BLaER1 treated with 17β-estradiol and CSF1 and Interleukin-3, amounts not matched to agents 10 nM and 100 nM (cell line): ENCODE data around the gene MARCHF6.
A peak's percentile ranks its signal among the peaks of the same experiment; 100 is the strongest.

Experiments
- H3K27ac ChIP-seq, 11 experiments: shearing (Covaris generic); formaldehyde crosslinking; 2 replicates each; pipeline ENCODE4 v1.8.1; 2022
- H3K27me3 ChIP-seq, 11 experiments: shearing (Covaris generic); formaldehyde crosslinking; 2 replicates each; pipeline ENCODE4 v1.8.1; 2022
- H3K36me3 ChIP-seq, 11 experiments: shearing (Covaris generic); formaldehyde crosslinking; 2 replicates each; pipeline ENCODE4 v1.8.1; 2022
- H3K4me1 ChIP-seq, 10 experiments: shearing (Covaris generic); formaldehyde crosslinking; 2 replicates each; pipeline ENCODE4 v1.8.1; 2022
- H3K4me2 ChIP-seq, 11 experiments: shearing (Covaris generic); formaldehyde crosslinking; 2 replicates each; pipeline ENCODE4 v1.8.1; 2022
- H3K4me3 ChIP-seq, 10 experiments: shearing (Covaris generic); formaldehyde crosslinking; 2 replicates each; pipeline ENCODE4 v1.8.1; 2022
- H3K9ac ChIP-seq, 11 experiments: shearing (Covaris generic); formaldehyde crosslinking; 2 replicates each; pipeline ENCODE4 v1.8.1; 2022
- H3K9me3 ChIP-seq, 11 experiments: shearing (Covaris generic); formaldehyde crosslinking; replicated peaks in 1 of 11; 2 replicates each; pipeline ENCODE4 v1.8.1; 2022
- H4K20me1 ChIP-seq, 11 experiments: shearing (Covaris generic); formaldehyde crosslinking; 2 replicates each; pipeline ENCODE4 v1.8.1; 2022
- Cebpa-rat ChIP-seq, 11 experiments: shearing (Covaris generic); IDR thresholded peaks; 2 replicates each; pipeline ENCODE4 v1.8.1; 2022

Gene MARCHF6

DNA sequence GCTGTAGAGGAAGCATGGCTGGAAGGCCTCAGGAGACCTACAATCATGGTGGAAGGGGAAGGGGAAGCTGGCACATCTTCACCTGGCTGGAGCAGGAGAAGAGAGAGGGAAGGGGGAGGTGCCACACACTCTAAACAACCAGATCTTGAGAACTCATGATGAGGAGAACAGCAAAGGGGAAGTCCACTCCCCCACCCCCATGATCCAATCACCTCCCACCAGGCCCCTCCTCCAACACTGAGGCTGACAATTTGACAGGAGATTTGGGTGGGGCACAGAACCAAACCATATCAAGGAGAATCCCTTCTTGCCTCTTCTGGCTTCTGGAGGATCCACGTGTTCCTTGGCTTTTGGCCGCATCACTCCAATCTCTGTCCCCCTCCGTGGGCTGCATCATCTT is 32.7 kb upstream of the MARCHF6 start:
- Histone ChIP-seq H3K9ac (no peak overlapping the region), H3K4me1 (no peaks in the 10 kb centered on the region), H3K9me3 (peaks cover 0 to 16% (median 7%) of the 10 kb centered on the region in 11 experiments; a peak in 6 of 22 replicates), H3K4me2 (no peak overlapping the region), H3K27ac (no peak overlapping the region), H4K20me1 (no peaks in the 10 kb centered on the region), H3K4me3 (no peak overlapping the region), H3K27me3 (no peaks in the 10 kb centered on the region), H3K36me3 (no peaks in the 10 kb centered on the region)
- TF ChIP-seq Cebpa-rat (IDR thresholded peaks at IDR 0.05), result no peak

DNA sequence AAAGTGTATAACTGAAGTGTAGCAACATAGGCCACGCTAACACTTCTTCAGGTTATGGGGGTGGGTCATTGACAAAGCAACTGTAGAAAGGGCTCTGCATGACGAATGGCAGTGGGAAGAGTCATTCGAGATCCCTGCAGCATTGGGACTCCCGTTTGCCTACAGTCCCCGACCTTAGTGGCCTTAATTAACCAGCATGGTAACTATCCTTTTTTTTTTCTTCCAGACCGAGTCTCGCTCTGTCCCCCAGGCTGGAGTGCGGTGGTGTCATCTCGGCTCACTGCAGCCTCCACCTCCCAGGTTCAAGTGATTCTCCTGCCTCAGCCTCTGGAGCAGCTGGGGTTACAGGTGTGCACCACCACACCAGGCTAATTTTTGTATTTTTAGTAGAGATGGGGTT is 31.6 kb upstream of the MARCHF6 start:
- no peak overlapping the region for H3K9ac ChIP-seq

DNA sequence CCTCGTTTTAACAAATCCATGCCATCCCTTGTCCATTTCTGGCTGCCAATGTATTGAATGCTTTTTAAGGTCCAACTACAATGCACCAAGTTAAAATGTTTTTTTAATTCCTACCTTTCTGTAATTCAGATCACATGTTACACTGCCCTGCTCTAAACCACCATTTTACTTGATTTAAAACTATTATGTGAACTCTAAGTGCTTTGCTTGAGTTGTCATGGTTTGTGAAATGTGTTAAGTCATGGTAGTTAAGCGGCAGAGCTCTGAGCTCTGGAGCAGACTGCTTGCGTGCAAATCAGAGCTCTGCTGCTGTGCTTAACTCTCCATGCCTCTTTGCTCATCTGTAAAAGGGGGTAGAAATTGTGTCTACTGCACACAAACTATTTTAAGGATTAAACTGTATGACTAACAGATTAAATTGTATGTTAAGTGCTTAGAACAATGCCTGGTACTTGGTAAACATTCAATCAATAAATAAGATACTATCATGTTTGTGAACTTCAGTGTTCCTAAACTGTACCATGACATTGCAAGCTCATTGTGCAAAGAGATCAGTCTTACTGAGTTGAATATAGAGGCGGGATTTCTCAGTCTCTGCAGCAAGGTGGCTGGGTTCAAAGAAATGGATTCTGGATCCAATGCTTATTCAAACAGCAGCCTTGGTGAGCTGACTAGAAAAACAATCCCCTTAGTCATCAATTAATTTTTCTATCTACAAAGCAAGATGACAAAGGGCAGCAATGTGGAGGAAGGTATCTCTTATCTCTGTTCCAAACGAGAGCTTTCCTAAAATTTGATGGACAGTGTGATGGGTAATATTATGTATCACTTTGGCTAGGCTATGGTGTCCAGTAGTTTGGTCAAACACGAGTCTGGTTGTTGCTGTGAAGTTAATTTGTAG is 29.7 kb upstream of the MARCHF6 start:
- Histone ChIP-seq H3K9ac (no peak overlapping the region), H3K4me3 (no peak overlapping the region), H3K4me1 (no peaks in the 10 kb centered on the region), H3K27me3 (no peaks in the 10 kb centered on the region), H3K9me3 (no peaks in the 10 kb centered on the region; a peak in 1 of 22 replicates), H3K36me3 (no peaks in the 10 kb centered on the region), H3K4me2 (no peak overlapping the region), H4K20me1 (no peaks in the 10 kb centered on the region), H3K27ac (no peak overlapping the region)
- TF ChIP-seq Cebpa-rat (IDR thresholded peaks at IDR 0.05), result no peak

More for the DNA sequence above, 31.6 kb upstream of the MARCHF6 start:
- Histone ChIP-seq H3K4me1 (no peaks in the 10 kb centered on the region), H3K36me3 (no peaks in the 10 kb centered on the region), H3K9me3 (peaks cover 0 to 6% (median 0%) of the 10 kb centered on the region in 11 experiments; a peak in 1 of 22 replicates), H3K27me3 (no peaks in the 10 kb centered on the region), H4K20me1 (no peaks in the 10 kb centered on the region), H3K4me3 (no peak overlapping the region), H3K27ac (no peak overlapping the region), H3K4me2 (no peak overlapping the region)
- TF ChIP-seq Cebpa-rat (IDR thresholded peaks at IDR 0.05), result no peak

DNA sequence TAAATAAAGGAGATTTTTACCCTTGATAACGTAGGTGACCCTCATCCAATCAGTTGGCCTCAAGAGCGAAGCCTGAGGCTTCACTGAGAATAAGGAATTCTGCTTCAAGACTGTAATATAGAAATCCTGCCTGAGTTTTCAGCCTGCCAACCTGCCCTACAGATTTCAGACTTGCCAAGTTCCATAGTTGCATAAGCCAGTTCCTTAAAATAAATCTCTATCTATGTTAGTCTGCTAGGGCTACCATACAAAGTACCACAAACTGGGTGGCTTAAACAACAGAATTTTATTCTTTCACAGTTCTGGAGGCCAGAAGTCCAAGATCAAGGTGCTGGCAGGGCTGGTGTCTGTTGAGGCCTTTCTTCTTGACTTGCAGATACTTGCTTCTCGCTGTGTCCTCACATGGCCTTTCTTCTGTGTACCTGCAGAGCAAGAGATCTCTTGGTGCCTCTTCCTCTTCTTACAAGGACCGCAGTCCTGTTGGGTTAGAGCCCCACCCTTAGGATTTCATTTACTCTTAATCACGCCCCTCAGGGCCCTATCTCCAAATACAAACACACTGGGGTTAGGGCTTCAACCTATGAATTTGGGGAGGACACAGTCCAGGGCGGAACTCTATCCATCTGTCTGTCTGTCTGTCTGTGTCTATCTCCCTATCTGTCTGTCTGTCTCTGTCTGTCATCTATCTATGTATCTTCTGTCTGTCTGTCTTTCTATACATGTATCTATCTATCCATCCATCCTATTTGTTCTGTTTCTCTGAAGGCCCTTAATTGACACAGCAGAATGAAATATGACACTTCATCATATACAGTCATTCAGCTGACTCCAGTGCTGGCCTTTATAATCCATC is 28.8 kb upstream of the MARCHF6 start:
- TF ChIP-seq Cebpa-rat (IDR thresholded peaks at IDR 0.05), result no peak
- Histone ChIP-seq H3K4me2 (no peak overlapping the region), H3K36me3 (no peaks in the 10 kb centered on the region)

DNA sequence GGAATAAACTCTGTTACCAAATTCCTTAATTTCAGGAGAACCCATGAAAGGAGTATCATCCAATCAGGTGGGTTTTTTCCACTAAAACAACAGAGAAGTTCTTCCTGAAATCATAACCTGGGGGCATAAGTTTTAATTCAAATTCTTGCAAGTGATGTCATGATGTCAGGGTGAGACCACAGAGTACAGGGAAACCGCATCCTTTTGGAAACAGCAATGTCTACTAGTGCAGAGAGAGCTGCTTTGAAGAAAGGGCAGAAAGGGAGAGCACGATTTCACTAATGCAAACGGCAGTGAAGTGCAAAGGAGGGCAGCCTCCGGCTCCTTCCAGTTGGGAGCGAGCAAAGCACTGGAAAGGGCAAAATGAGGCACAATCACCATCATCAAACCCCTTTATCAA is 25.2 kb upstream of the MARCHF6 start:
- 0 out of 22 replicates have a peak, but pooled peaks cover 0 to 1% (median 0%) of the 10 kb centered on the region in 11 experiments for H3K36me3 ChIP-seq

More for the DNA sequence above, 28.8 kb upstream of the MARCHF6 start:
- Histone ChIP-seq H3K9ac (no peak overlapping the region), H3K27ac (no peak overlapping the region), H3K27me3 (no peaks in the 10 kb centered on the region), H4K20me1 (no peaks in the 10 kb centered on the region), H3K4me1 (no peaks in the 10 kb centered on the region), H3K4me3 (no peak overlapping the region), H3K9me3 (no peaks in the 10 kb centered on the region)

DNA sequence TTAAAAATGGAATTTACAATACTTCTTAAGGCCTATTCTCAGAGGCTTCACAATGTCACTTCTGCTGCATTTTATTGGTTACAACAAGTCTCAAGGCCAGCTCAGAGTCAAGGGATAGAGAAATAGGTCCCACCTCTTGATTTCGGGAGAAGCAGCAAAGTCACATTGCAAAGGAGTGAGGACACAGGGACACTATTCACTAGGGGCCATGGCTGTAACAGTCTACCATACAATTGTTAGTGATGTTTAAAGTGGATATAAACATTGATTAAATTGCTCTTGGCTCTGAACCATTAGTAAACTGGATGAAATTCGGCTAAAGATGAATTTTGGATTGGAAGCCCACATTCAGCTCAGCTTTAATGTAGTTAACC is 24.1 kb upstream of the MARCHF6 start:
- H3K36me3 ChIP-seq, result peaks cover 0 to 6% (median 0%) of the 10 kb centered on the region in 11 experiments; a peak in 1 of 22 replicates
- H3K4me2 ChIP-seq, result no peak overlapping the region
- no peak overlapping the region for H3K4me3 ChIP-seq
- H3K27me3 ChIP-seq, result peaks cover 24 to 36% (median 30%) of the 10 kb centered on the region in 11 experiments
- peaks cover 18 to 24% (median 22%) of the 10 kb centered on the region in 11 experiments for H3K9me3 ChIP-seq
- no peak for TF ChIP-seq Cebpa-rat (IDR thresholded peaks at IDR 0.05)
- H3K27ac ChIP-seq, result no peak overlapping the region
- H4K20me1 ChIP-seq, result no peaks in the 10 kb centered on the region
- no peak overlapping the region for H3K9ac ChIP-seq
- no peaks in the 10 kb centered on the region for H3K4me1 ChIP-seq

More for the DNA sequence above, 25.2 kb upstream of the MARCHF6 start:
- Histone ChIP-seq H3K4me3 (no peak overlapping the region), H4K20me1 (no peaks in the 10 kb centered on the region), H3K4me2 (no peak overlapping the region), H3K9me3 (peaks cover 7 to 13% (median 11%) of the 10 kb centered on the region in 11 experiments), H3K27me3 (peaks cover 13 to 25% (median 19%) of the 10 kb centered on the region in 11 experiments), H3K9ac (no peak overlapping the region), H3K4me1 (no peaks in the 10 kb centered on the region), H3K27ac (no peak overlapping the region)
- TF ChIP-seq Cebpa-rat (IDR thresholded peaks at IDR 0.05), result no peak

DNA sequence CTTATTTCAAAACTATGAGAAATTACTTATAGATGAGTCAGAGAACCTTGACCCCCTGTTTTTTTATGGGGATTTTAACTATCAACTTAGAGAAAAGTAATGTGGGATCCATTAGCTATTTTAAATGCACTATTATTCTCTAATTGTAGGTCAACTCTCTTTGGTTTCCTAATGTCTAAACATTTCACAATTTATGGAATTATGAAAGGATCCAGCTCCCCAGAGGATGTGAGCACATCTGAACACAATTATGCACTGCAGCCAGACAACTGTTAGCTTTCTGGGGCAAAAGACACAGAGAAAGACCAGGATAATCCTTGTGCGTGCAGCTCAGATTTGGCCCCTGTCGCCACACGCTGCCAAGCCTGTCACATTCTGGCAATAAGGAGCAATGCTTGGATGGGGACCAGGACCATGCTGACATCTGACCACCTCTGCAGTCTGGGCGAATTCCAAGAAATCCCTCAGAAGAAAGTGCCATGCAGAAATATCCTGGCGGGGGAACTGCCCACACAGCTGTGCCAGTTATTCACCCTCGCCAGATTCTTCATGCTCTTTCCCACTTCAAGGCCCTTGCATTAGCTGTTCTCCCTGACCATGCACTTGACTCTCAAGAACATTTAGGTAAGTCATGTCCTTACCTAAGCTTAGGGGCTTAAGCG is 23.5 kb upstream of the MARCHF6 start:
- Histone ChIP-seq H3K27me3 (peaks cover 28 to 41% (median 35%) of the 10 kb centered on the region in 11 experiments), H3K36me3 (peaks cover 0 to 6% (median 0%) of the 10 kb centered on the region in 11 experiments; a peak in 1 of 22 replicates), H3K9ac (no peak overlapping the region), H3K4me2 (no peak overlapping the region), H3K4me3 (no peak overlapping the region), H3K9me3 (peaks cover 18 to 29% (median 25%) of the 10 kb centered on the region in 11 experiments), H3K4me1 (no peaks in the 10 kb centered on the region), H4K20me1 (no peaks in the 10 kb centered on the region), H3K27ac (no peak overlapping the region)
- TF ChIP-seq Cebpa-rat (IDR thresholded peaks at IDR 0.05), result no peak

DNA sequence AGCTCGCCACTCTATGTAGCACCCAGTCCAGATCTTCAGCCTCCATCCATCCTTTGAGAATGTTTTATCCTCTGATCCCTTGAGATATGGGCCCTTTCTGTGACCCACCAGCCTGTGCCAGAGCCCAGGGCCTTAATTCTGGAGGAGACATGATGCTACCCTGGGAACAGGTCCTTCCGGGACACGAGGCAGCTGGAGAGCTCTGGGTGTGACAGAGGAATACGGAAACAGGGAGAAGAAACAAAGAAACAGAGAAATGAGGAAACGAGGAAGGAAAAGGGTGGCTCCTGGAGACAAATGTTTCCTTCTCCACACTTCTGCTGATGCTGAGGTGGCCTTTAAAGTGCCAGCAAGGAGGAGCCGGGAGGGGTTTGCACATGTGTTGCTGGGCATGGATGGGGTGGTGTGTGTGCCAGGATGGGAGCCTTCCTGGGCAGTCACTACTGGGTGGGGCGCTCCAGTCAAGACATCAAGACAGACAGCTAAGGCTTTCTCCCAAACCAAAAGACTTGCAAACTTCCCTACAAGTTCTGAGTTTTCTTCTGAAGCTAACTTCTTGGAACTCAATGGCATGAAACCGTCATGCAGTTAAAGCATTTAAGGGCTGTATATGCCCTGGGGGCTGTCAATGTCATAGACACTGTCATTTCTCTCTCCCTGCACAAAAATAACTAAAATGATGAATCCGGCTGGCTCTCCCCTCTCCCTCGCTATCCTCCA is 22.8 kb upstream of the MARCHF6 start:
- H3K36me3 ChIP-seq, result peaks cover 0 to 6% (median 0%) of the 10 kb centered on the region in 11 experiments; a peak in 1 of 22 replicates
- no peak overlapping the region for H3K27ac ChIP-seq
- TF ChIP-seq Cebpa-rat (IDR thresholded peaks at IDR 0.05), result no peak
- peaks cover 18 to 29% (median 25%) of the 10 kb centered on the region in 11 experiments for H3K9me3 ChIP-seq
- no peak overlapping the region for H3K9ac ChIP-seq
- no peaks in the 10 kb centered on the region for H3K4me1 ChIP-seq
- peak overlapping the region in 2 of 11 experiments; percentile 4 to 9; a peak in 1 of 22 replicates for H3K4me2 ChIP-seq
- no peaks in the 10 kb centered on the region for H4K20me1 ChIP-seq
- H3K4me3 ChIP-seq, result no peak overlapping the region
- H3K27me3 ChIP-seq, result peaks cover 28 to 47% (median 40%) of the 10 kb centered on the region in 11 experiments
